GM21576 (cell line): Measurements from ENCODE around the gene CLDN6.
A peak's percentile ranks its signal among the peaks of the same experiment; 100 is the strongest.

ENCODE experiments used
- ATAC-seq: cut with Tn5 transposase; IDR thresholded peaks from one replicate; pipeline ENCODE4 v1.9.1; 2021; ENCODE audit warnings: mild to moderate bottlenecking, moderate library complexity; ENCODE audit not compliant: unreplicated experiment

Gene CLDN6

DNA sequence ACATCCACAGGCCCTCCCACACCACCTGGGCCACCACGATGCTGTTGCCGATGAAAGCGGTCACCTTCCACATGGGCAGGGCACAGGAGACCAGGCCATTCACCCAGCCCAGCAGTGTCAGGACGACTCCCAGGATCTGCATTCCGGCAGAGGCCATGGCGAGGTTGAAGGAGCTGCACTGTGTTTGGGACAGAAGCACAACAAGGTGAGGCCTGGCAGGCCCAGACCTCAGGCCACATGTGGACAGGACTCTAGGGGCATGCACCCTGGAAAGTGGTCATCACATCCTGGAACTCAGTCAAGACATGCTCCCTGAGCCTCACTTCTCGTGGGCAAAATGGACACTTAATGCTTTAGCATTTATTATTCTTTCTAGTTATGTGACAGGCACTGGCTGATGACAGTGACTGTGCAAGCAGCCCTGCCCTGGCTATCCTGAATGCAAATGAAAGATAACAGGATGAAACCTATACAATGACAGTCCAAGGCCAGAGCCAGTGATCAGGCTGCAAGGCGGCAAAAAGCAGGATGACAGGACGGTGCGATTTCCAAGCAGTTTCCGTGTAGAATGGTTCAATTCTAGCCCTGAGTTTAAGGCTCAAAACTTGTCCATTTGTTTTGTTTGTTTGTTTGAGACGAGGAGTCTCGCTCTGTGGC is 2.0 kb downstream of the CLDN6 start:
- ATAC-seq: no peak

DNA sequence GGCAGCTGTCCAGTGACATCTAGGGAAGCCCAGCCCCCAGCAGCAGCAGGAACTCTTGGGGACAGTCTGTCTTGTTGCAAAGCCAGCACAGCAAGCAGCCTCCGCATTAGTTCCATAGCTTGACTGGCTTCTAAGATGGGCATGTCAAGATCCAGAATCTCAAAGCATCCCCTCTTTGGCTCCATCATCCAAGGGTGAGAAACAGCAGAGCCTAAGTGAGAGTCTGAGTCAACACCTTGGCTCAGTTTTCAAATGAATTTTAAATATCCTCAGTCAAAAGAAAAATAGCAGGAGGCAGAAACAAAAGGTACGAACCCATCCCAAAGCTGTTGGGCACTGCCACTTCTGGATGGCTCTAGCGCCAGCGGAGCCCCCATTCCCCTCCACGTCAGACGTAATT is 3.0 kb downstream of the CLDN6 start:
- ATAC-seq: no peak

DNA sequence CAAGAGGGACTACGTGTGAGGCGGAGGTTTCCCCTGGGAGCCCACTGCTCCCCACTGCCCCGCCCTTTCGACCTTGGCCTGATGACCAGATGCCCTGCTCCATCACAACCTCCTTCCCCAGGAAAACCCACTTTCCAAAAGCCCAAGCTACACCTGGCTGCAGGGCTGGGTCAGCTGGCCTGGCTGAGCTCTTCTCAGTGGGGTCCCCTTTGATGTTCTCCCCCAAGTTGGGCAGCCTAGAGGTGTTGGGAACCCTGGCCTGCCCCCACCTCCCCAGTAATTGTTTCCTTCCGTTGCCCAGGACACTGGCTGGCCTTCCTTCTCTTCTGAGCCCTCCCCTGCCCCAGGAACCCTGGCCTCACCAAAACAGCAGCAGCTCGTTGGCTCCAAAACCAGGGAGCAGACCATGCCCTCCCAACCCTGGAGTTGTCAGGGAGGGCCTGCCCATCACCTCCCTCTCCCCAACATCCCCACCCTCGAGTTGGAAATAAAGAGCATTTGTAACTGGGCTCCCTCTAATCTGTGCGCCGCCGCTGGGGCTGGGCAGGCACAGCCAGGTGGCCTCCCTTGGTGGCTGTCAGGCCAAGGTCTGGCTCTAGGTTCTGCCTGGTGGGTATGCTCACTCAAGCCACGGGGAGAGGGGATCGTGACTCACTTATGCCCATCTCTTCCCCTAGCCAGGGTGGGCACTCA is 3.8 kb downstream of the CLDN6 start:
- no peak for ATAC-seq

GRCh38 chr16:3013491-3013951 is 4.5 kb downstream of the CLDN6 start:
- ATAC-seq: no peak

DNA sequence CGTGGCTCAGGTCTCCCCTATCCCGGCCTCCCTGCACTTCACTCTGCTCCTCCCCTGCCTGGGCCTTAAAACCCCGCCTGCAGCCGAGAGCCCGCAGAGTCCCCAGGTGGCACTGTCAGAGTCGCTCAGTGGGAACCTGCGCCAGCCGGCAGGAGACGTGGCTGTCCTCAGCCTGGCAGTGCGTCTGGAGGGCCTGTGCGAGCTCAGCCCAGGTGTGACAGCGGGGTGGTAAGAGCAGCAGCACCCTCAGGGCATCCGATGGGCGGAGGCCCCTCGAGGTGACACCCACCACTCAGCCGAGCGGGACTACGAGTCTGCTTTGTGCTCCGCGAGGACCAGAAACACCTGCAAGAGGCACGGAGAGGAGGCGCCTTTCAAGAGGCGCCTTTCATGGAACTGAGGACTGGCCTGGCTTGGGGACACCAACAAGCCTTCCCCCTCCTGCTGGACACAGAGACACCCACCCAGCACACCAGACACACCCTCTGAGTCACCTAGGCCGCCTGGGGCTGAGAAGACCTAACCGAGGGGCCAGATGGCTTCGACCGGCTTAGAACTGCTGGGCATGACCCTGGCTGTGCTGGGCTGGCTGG is 5.1 kb downstream of the CLDN6 start, which contains the start of gene CLDN9:
CLDN9 (plus strand) TSS at position 96 of the 593 bp plus-strand sequence; CDS start at position 536, 440 bp downstream.
- ATAC-seq: no peak

DNA sequence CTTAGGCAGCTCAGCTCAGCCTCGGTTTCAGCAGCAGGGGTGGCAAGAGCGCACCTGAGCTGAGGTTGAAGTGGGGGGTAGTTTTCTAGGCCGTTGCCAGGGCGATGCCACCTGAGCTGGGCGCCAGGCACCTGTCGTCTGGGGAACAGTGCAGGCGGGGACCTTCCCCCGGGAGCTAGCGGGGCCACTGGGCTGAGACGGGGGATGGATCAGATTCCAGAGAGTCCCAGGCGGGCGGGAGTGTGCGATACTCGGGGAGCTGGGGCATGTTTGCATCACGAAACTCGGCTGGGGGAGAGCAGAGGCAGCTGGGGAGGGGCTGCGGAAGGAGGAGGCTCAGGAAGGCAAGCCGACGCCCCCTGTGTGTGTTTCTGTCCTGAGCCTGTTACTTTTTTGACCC is 5.7 kb downstream of the CLDN6 start:
- no peak for ATAC-seq

- no peak for ATAC-seq
Measured at GRCh38 chr16:3010510-3010909, 7.5 kb downstream of the CLDN6 start.

- ATAC-seq: no peak
Measured at GRCh38 chr16:3009568-3010390, 8.2 kb downstream of the CLDN6 start.

DNA sequence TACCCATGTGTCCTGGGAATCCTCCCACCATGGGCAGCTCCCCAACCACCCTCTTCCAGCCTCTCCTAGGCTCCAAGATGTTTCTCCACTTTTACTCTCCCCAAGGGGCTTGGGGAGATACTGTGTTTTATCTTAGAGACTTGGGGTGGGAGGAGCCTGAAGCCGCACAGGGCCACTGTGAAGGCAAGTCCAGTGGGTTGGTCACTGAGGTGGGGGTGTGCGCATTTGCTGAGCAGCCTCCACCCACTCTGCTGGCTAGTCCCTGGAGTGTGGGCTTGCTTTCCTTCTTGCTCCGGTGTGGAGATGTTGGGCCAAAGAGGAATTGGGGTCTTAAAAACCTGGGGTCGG is 9.3 kb downstream of the CLDN6 start:
- no peak for ATAC-seq

DNA sequence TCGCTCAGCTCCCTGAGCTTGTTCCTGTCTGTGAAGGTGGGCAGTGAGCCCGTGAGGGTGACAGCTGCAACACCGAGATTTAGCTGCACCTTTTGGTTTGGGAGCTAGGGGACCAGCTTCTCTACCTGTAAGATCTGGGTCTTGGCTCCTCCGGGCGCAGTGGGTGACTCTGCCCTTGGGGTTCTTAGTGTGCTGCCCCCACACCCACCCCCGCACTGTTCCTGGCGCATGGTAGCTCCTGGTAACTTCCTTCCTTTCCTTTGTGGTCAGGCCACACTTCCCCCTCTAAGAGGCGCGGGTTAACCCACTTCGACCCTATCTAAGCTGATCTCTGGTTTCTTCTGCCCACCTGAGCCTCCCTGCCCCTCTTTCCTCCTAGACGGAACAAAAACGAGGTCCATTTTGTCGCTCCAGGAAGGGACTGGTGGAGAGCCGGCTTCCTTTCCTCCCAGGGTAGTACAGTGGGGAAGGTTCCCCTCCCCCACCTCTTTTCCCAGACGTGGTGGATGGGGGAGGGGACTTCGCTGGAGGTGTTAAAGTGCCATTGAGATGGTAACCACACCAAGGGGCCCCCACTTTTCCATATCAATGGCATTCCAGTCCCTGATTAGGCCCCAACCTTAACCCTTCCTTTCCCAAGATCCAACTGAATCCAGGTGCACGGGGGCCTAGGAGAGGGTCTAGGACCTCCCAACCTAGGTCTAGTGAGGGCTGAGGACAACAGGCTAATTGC is 9.9 kb downstream of the CLDN6 start:
- ATAC-seq: no peak

- no peak for ATAC-seq
Measured at GRCh38 chr16:3007059-3007956, 10.7 kb downstream of the CLDN6 start.

DNA sequence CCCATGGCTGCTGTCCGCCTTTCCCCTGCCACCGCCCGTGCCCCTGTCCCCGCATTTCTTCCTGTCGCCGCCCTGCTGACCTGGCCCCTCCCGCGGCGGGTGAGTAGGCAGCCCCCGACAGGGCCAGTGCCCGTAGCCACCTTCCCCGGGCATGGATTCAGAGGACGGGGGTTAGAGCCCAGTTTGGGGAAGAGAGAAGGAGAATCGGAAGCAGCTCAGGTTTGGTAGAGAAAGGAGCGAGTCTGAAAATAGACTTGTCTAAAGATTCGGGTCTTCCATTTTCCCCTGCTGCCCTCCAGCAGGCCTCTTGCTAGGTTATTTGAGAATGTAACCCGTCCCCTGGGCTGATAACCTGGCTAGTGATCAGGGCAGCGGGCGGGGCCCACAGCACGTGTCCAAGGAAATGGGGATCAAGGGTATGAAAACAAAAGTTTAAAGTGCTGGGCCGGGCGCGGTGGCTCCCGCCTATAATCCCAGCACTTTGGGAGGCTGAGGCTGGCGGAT is 13.2 kb downstream of the CLDN6 start:
- ATAC-seq: no peak

GRCh38 chr16:3004319-3004718 is 13.7 kb downstream of the CLDN6 start:
- peak; percentile 15 for ATAC-seq

DNA sequence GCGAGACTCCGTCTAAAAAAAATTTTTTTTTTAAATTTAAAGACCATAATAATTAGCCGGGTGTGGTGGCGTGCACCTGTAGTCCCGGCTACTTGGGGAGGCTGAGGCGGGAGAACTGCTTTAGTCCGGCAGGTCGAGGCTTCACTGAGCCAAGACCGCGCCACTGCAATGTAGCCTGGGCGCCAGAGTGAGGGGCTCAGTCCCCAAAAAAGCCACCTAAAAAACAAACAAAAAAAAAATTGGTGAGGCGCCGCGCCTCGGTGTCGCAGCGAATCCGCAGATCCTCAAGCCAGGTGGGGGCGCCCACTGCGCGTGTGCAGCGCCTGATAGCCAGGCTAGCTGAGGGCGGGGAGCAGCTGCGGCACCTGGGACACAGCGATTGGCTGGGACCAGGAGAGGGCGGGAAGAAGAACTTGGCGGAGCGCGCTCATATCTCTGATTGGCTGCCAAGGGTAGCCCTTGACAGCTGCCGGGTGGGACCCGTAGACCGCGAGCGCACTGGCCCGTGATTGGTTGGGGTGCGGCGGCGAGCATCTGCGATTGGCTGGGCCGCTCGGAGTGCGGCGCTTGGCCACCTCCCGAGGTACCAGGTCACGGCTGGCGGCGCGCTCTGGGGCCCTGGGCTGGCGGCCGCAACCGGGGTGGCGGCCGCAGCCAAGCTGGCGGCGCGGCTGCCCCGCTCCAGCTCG is 14.3 kb downstream of the CLDN6 start:
- peak; percentile 94 for ATAC-seq

GRCh38 chr16:3001316-3001715 is 16.7 kb downstream of the CLDN6 start:
- no peak for ATAC-seq

GRCh38 chr16:3000540-3000939 is 17.4 kb downstream of the CLDN6 start:
- no peak for ATAC-seq

DNA sequence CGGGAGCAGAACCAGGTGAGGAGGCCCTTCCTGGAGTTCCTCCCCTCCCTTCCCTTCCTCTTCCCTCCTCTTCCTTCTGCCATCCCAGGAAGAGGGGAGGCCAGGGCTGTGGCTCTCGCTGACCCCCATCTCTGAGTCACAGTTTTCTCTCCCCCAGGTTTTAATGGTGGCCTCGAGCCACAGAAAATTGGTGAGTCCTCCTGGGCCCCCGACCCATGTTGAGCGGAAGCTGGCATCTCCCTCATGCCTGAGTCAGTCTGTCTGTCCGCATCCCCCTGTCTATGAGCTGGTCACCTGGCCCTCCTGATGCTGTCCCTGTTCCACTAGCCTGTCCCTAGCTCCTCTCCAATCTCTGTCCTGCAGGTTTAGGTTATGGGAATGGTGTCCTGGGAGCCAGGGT is 18.1 kb downstream of the CLDN6 start:
- no peak for ATAC-seq

DNA sequence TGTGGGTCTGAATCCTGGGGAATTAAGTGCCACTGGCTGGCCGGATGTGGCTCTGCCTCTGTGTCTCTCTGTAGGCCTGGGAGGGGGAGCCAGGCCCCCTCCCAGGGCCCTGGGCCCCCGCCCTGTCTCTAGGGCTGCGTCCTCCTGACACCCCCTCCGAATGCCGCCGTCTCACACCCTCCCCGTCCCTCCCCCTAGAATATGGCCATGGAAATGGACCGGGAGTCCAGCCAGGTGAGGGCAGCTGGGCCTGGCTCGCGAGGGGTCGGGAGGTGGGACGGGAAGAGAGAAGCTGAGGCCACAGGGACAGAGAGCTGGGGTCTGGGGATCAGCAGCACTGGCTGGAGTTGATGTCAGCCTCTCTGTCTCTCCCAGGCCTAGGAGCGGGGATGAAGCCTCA is 21.7 kb downstream of the CLDN6 start:
- no peak for ATAC-seq
